ENCODE data around the gene ENOX1. TPM values are rescaled to one million over a fixed set of nuclear protein-coding genes. Genes with fewer than 3 reads are reported as not detected.
"Not testable (repeated sequence)": the region's sequence is repeated elsewhere in the genome, so short reads cannot be mapped to it uniquely, and the experiment has no call there.

Gene ENOX1
- total RNA-seq, 1 experiment from 2014 or later = 2.4 TPM

GRCh38 chr13:43368003-43368402, 418.8 kb downstream of the ENOX1 start:
- Histone ChIP-seq H3K4me3 (peak overlapping the region; percentile 1; the same call in 1 of the 2 replicates), H3K9me3 (no peaks in the 10 kb centered on the region), H3K27me3 (no peaks in the 10 kb centered on the region), H3K36me3 (no peaks in the 10 kb centered on the region)
- peak; percentile 36 for DNase-seq

- no peak for DNase-seq
- Histone ChIP-seq H3K4me3 (no peak overlapping the region), H3K36me3 (no peaks in the 10 kb centered on the region), H3K9me3 (no peaks in the 10 kb centered on the region), H3K27me3 (no peaks in the 10 kb centered on the region)
Measured at GRCh38 chr13:43365039-43365344, 421.8 kb downstream of the ENOX1 start.

GRCh38 chr13:43364210-43365038, 422.3 kb downstream of the ENOX1 start:
- Histone ChIP-seq H3K27me3 (no peaks in the 10 kb centered on the region), H3K9me3 (no peaks in the 10 kb centered on the region), H3K4me3 (no peak overlapping the region), H3K36me3 (no peaks in the 10 kb centered on the region)
- DNase-seq = peak; percentile 82

- no peaks in the 10 kb centered on the region for H3K9me3 ChIP-seq
- no peak overlapping the region for H3K4me3 ChIP-seq
- DNase-seq = peak; percentile 47
- H3K36me3 ChIP-seq = no peaks in the 10 kb centered on the region
- H3K27me3 ChIP-seq = no peaks in the 10 kb centered on the region
Measured at GRCh38 chr13:43363156-43363953, 423.4 kb downstream of the ENOX1 start.

- Histone ChIP-seq H3K27me3 (no peaks in the 10 kb centered on the region), H3K9me3 (no peaks in the 10 kb centered on the region), H3K36me3 (no peaks in the 10 kb centered on the region), H3K4me3 (no peak overlapping the region)
- no peak for DNase-seq
Measured at GRCh38 chr13:43362556-43362955, 424.2 kb downstream of the ENOX1 start.

GRCh38 chr13:43360892-43361610, 425.7 kb downstream of the ENOX1 start:
- H3K9me3 ChIP-seq = no peaks in the 10 kb centered on the region
- no peaks in the 10 kb centered on the region for H3K36me3 ChIP-seq
- no peaks in the 10 kb centered on the region for H3K27me3 ChIP-seq
- H3K4me3 ChIP-seq = no peak overlapping the region
- no peak for DNase-seq

GRCh38 chr13:43360171-43360570, 426.6 kb downstream of the ENOX1 start:
- Histone ChIP-seq H3K4me3 (no peak overlapping the region), H3K27me3 (no peaks in the 10 kb centered on the region), H3K36me3 (no peaks in the 10 kb centered on the region), H3K9me3 (no peaks in the 10 kb centered on the region)
- no peak for DNase-seq

- no peaks in the 10 kb centered on the region for H3K9me3 ChIP-seq
- H3K27me3 ChIP-seq = no peaks in the 10 kb centered on the region
- no peaks in the 10 kb centered on the region for H3K36me3 ChIP-seq
- DNase-seq = no peak
- no peak overlapping the region for H3K4me3 ChIP-seq
Measured at GRCh38 chr13:43359536-43359935, 427.2 kb downstream of the ENOX1 start.

GRCh38 chr13:43357564-43357963, 429.2 kb downstream of the ENOX1 start:
- Histone ChIP-seq H3K9me3 (no peaks in the 10 kb centered on the region), H3K4me3 (no peak overlapping the region), H3K36me3 (no peaks in the 10 kb centered on the region), H3K27me3 (no peaks in the 10 kb centered on the region)
- DNase-seq = no peak

- Histone ChIP-seq H3K4me3 (no peak overlapping the region), H3K9me3 (no peaks in the 10 kb centered on the region), H3K27me3 (no peaks in the 10 kb centered on the region), H3K36me3 (no peaks in the 10 kb centered on the region)
- no peak for DNase-seq
Measured at GRCh38 chr13:43356567-43356966, 430.2 kb downstream of the ENOX1 start.

- no peak for DNase-seq
- H3K27me3 ChIP-seq = no peaks in the 10 kb centered on the region
- no peak overlapping the region for H3K4me3 ChIP-seq
- no peaks in the 10 kb centered on the region for H3K9me3 ChIP-seq
- H3K36me3 ChIP-seq = no peaks in the 10 kb centered on the region
Measured at GRCh38 chr13:43355774-43356173, 431.0 kb downstream of the ENOX1 start.

GRCh38 chr13:43354153-43354945, 432.4 kb downstream of the ENOX1 start:
- Histone ChIP-seq H3K36me3 (no peaks in the 10 kb centered on the region), H3K9me3 (no peaks in the 10 kb centered on the region), H3K27me3 (no peaks in the 10 kb centered on the region), H3K4me3 (no peak overlapping the region)
- DNase-seq = no peak

GRCh38 chr13:43353631-43354030, 433.1 kb downstream of the ENOX1 start:
- no peak for DNase-seq
- no peaks in the 10 kb centered on the region for H3K27me3 ChIP-seq

GRCh38 chr13:43351612-43352011, 435.2 kb downstream of the ENOX1 start:
- H3K36me3 ChIP-seq, DNase-seq, H3K27me3 ChIP-seq, H3K4me3 ChIP-seq, H3K9me3 ChIP-seq: not testable (repeated sequence)

More at GRCh38 chr13:43353631-43354030, 433.1 kb downstream of the ENOX1 start:
- Histone ChIP-seq H3K36me3 (no peaks in the 10 kb centered on the region), H3K9me3 (no peaks in the 10 kb centered on the region), H3K4me3 (no peak overlapping the region)

- DNase-seq = no peak
- no peaks in the 10 kb centered on the region for H3K36me3 ChIP-seq
Measured at GRCh38 chr13:43348397-43348796, 438.4 kb downstream of the ENOX1 start.

GRCh38 chr13:43347877-43348276, 438.9 kb downstream of the ENOX1 start:
- Histone ChIP-seq H3K27me3 (peaks cover 2% of the 10 kb centered on the region; the same call in 1 of the 2 replicates), H3K9me3 (no peaks in the 10 kb centered on the region), H3K36me3 (no peaks in the 10 kb centered on the region), H3K4me3 (no peak overlapping the region)
- no peak for DNase-seq

More at GRCh38 chr13:43348397-43348796, 438.4 kb downstream of the ENOX1 start:
- H3K27me3 ChIP-seq = no peaks in the 10 kb centered on the region
- no peak overlapping the region for H3K4me3 ChIP-seq
- H3K9me3 ChIP-seq = no peaks in the 10 kb centered on the region
